Left ventricle myocardium inferior (tissue), 1 donor: ENCODE data around the gene CRHR2. TPM values are rescaled to one million over a fixed set of nuclear protein-coding genes. Genes with fewer than 3 reads are reported as not detected.

Experiments used
- DNase-seq: peaks from one replicate; pipeline ENCODE4 v3.0.0-alpha.2; 2020
- H3K27ac ChIP-seq: fragments of 200-600 bp; replicated peaks from 2 replicates; pipeline ENCODE4 v1.8.0; 2021
- H3K27me3 ChIP-seq: fragments of 200-600 bp; 2 replicates; pipeline ENCODE4 v1.8.0; 2021; ENCODE audit warnings: low read depth
- H3K36me3 ChIP-seq: fragments of 200-600 bp; 2 replicates; pipeline ENCODE4 v1.8.0; 2021
- H3K4me1 ChIP-seq: fragments of 200-600 bp; 2 replicates; pipeline ENCODE4 v1.8.0; 2021
- H3K4me3 ChIP-seq: fragments of 200-600 bp; 2 replicates; pipeline ENCODE4 v1.8.0; 2021; ENCODE audit warnings: mild to moderate bottlenecking, moderate library complexity
- H3K9me3 ChIP-seq: fragments of 200-600 bp; replicated peaks from 2 replicates; pipeline ENCODE4 v1.8.0; 2021
- intact Hi-C: fragments of 100-400 bp; cut with micrococcal nuclease; formaldehyde crosslinking; loops from one replicate; pipeline ENCODE4 v1.11.0; 2022
- total RNA-seq: library from RNA; stranded (reverse); fragmentation: NEBNext Ultra II Directional; extraction: Animal tissue kit (Norgen Biotek cat#: 25700); gene quantifications from one replicate; pipeline ENCODE4 v1.2.1, GENCODE V29; 2021
- TF ChIP-seq, protein P1 (sequence below): fragments of 200-600 bp; IDR thresholded peaks from 2 replicates; pipeline ENCODE4 v1.8.0; 2021; ENCODE audit warnings: antibody characterized with exemption, mild to moderate bottlenecking, borderline replicate concordance
- donor health status: DM: no; HTN: yes; CAD: no; lungs with severe emphysema.

Gene CRHR2
- total RNA-seq, 1 donor from 2014 or later = 0.19 TPM

DNA sequence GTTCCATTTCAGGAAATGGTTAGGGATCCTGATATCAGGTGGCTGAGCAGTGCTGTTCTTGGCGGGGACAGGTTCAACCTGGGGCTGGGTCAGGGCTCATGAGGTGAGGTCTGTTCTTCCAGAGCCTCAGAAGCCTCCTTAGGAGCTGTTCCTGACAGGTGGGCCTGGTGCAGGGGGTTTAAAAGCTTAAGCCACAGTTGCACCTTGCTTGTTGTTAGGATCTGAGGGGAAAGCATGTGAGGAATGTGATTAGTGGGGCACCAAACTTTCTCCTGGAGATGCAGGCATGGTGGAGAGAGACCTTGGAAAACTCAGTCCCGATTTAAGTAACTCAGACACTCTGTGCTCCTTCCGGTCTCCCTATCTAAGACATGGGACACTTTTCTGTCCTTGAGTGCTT, 18.7 kb upstream of the CRHR2 start:
- DNase-seq = no peak
- intact Hi-C loops = no loop called here
- TF ChIP-seq, protein P1, sequence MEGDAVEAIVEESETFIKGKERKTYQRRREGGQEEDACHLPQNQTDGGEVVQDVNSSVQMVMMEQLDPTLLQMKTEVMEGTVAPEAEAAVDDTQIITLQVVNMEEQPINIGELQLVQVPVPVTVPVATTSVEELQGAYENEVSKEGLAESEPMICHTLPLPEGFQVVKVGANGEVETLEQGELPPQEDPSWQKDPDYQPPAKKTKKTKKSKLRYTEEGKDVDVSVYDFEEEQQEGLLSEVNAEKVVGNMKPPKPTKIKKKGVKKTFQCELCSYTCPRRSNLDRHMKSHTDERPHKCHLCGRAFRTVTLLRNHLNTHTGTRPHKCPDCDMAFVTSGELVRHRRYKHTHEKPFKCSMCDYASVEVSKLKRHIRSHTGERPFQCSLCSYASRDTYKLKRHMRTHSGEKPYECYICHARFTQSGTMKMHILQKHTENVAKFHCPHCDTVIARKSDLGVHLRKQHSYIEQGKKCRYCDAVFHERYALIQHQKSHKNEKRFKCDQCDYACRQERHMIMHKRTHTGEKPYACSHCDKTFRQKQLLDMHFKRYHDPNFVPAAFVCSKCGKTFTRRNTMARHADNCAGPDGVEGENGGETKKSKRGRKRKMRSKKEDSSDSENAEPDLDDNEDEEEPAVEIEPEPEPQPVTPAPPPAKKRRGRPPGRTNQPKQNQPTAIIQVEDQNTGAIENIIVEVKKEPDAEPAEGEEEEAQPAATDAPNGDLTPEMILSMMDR = no peak
- peaks cover 36% of the 10 kb centered on the region for H3K4me1 ChIP-seq
- H3K4me3 ChIP-seq = no peak overlapping the region
- H3K36me3 ChIP-seq = no peaks in the 10 kb centered on the region
- H3K27me3 ChIP-seq = no peaks in the 10 kb centered on the region
- H3K9me3 ChIP-seq = no peaks in the 10 kb centered on the region
- H3K27ac ChIP-seq = no peak overlapping the region

DNA sequence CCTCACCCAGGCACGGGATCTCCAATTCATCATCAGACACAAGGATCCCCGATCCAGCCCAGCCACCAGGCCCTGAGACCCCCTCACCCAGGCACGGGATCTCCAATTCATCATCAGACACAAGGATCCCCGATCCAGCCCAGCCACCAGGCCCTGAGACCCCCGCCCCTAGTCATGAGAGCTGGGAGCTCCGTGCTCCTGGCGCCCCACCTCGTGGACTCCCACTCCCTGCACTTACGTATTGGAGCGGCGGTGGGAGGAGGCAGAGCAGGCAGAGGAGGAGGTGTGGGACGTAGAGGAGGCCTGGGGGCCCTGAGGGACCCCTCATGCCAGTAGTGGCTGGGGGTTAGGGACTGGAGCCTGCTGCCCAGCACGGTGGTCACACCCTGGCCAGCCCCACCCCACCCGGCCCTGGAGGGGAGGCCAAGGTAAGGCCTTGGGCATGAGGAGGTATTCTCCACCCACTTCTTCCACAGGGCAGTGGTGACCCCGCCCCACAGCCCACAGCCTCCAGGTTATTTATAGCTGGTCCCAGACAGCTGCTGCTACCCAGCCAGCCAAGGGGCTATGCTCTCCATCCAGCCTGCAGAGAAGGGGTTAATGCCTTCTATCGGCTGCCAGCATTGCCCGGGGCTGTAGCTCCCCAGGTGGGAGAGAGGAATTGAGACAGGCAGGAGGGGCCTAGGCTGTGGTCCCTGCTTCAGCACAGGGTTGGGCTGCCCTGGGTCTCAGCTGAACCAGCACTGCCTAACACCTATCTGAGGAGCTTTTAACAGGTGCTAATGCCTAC, 17.6 kb upstream of the CRHR2 start:
- Histone ChIP-seq H3K4me1 (peaks cover 46% of the 10 kb centered on the region), H3K27ac (no peak overlapping the region), H3K27me3 (no peaks in the 10 kb centered on the region), H3K4me3 (no peak overlapping the region), H3K9me3 (no peaks in the 10 kb centered on the region), H3K36me3 (no peaks in the 10 kb centered on the region)
- intact Hi-C loops = no loop called here
- TF ChIP-seq, protein P1 = no peak
- no peak for DNase-seq

DNA sequence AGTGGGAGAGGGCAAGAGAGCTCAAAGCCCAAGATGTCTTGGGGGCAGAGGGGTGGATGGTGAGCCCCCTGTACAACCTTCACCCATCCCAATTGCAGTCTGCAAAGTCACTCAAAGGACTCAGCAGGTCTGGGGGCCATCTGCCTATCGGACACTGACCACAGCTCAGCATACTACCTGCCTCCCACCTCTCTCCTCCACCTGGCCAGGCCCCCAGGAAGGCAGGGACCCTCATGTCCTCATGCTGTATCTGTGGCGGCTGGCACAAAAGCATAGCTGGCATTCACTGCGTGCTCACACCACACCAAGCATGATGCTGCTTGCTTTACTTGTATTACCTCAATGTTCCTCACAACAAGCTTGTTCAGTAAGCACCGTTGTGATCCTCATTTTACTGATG, 16.2 kb upstream of the CRHR2 start:
- Histone ChIP-seq H3K27me3 (no peaks in the 10 kb centered on the region), H3K4me1 (peaks cover 54% of the 10 kb centered on the region), H3K9me3 (no peaks in the 10 kb centered on the region), H3K4me3 (peak overlapping the region; percentile 48), H3K27ac (peak overlapping the region; percentile 70), H3K36me3 (no peaks in the 10 kb centered on the region)
- TF ChIP-seq, protein P1 = no peak
- intact Hi-C loops = no loop called here
- no peak for DNase-seq

DNA sequence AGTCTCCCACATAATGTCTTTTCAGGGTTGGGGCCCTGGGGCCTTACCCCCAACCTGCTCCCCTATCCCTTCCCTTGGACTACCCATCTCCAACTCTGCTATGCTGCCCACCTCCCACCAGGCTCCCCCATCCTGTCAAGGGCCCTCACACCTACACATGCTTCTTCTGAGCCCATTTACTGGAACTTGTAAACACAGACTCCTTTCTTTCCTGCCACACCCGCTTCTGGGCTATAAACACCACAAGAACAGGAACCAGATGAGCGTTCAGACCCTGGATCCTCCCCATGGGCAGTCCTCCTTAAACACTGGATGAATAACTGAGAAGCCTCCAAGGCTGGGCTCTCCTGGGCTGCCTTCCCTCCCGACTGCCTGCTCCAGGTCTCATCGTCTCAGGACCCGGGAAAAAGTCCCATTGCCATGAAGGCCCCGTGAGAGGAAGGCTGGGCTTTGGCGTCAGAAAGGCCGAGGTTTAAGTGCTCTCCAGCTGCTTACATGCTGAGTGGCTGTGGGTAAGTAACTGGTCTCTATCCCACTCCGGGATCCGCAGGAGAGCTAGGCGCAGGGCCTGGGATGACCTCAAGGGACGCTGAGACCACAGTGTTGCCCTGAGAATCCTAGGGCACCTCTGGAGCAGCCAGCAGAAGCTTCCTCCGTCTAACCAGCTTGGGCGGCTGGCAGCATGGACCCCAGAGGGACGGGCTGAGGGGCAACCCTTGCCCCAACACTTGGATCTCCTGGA, 15.6 kb upstream of the CRHR2 start:
- H3K27ac ChIP-seq = peak overlapping the region; percentile 70
- H3K9me3 ChIP-seq = no peaks in the 10 kb centered on the region
- TF ChIP-seq, protein P1 = no peak
- H3K4me1 ChIP-seq = peaks cover 52% of the 10 kb centered on the region
- H3K36me3 ChIP-seq = no peaks in the 10 kb centered on the region
- intact Hi-C loops = no loop called here
- no peak for DNase-seq
- H3K4me3 ChIP-seq = peak overlapping the region; percentile 48
- H3K27me3 ChIP-seq = no peaks in the 10 kb centered on the region

DNA sequence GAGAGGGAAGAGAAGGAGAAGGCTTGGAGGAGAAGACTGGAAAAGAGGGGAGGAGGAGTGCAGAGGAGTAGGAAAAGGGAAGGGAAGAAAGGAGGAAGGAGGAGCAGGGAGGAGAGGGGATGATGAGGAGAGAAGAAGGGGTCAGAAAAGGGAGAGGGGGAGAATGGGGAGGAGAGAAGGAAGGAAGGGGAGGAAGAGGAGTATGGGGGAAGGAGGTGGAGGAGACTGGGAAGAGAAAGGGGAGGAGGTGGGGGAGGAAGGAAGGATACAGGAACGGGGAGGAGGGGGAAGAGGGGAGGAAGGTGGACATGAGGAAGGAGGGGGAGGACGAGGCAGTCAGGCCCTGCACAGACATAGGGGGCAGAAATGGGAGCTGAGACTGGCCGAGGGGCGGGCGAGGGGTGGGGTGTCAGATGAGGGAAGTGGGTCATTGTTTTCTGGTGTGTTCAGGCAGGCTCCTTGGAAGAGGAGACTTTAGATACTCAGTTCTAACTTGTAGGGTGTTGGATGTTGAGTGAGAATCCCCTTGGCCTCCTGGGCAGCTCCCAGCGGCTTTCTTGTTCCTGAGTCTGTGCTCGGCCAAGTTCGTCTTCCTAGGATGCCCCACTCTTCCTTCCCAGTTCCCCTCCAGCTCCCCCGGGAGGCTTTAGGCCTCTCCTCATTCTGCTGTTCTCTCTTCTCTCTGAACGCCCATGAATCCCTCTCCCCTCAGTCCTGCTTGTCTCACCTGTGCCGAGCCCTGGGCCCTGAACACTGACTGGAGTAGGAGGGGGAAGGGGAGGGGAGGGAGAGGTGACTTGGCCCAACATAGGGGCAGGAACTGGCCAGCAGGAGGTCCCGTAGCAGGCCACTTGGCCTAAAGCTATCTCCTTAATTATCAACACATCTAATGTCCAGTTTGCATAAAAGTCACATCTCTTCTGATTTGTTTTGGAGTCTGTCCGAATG, 12.8 kb upstream of the CRHR2 start:
- H3K9me3 ChIP-seq = no peaks in the 10 kb centered on the region
- intact Hi-C loops = no loop called here
- H3K27me3 ChIP-seq = no peaks in the 10 kb centered on the region
- no peak for DNase-seq
- TF ChIP-seq, protein P1 = no peak
- H3K27ac ChIP-seq = peak overlapping the region; percentile 72
- no peaks in the 10 kb centered on the region for H3K36me3 ChIP-seq
- H3K4me3 ChIP-seq = no peak overlapping the region
- peaks cover 49% of the 10 kb centered on the region for H3K4me1 ChIP-seq
